BE2C (cell line): ENCODE data around the gene PDCD1LG2. TPM values are rescaled to one million over a fixed set of nuclear protein-coding genes. Genes with fewer than 3 reads are reported as not detected.
"Not testable (repeated sequence)": the region's sequence is repeated elsewhere in the genome, so short reads cannot be mapped to it uniquely, and the experiment has no call there.

Experiments
- DNase-seq: peaks from one replicate; pipeline ENCODE4 v3.0.0-alpha.2; 2020
- H3K27me3 ChIP-seq: fragments of 250-450 bp; sonication (Bioruptor Pico); 2 replicates; pipeline ENCODE4 v1.5.1; 2020; ENCODE audit warnings: mild to moderate bottlenecking
- H3K36me3 ChIP-seq: fragments of 250-450 bp; sonication (Bioruptor Pico); 2 replicates; pipeline ENCODE4 v1.5.1; 2020; ENCODE audit warnings: mild to moderate bottlenecking
- H3K4me1 ChIP-seq: fragments of 250-450 bp; sonication (Bioruptor Pico); 2 replicates; pipeline ENCODE4 v1.5.1; 2020
- H3K4me3 ChIP-seq: 2 replicates; pipeline ENCODE4 v1.5.1; 2011; ENCODE audit warnings: low read depth, low read length
- H3K9me3 ChIP-seq: fragments of 250-450 bp; sonication (Bioruptor Pico); 2 replicates; pipeline ENCODE4 v1.5.1; 2020
- CTCF ChIP-seq: IDR thresholded peaks from 2 replicates; pipeline ENCODE4 v1.5.1; 2012; ENCODE audit warnings: mild to moderate bottlenecking, low read depth, low read length
- polyA plus RNA-seq: library from polyadenylated mRNA; unstranded; fragments of >200 nt; gene quantifications from one replicate; pipeline ENCODE4 v1.2.1, GENCODE V29; 2012; ENCODE audit warnings: low read depth, missing spikeins; ENCODE audit not compliant: insufficient read length, insufficient read depth

PDCD1LG2 gene
- not detected for polyA plus RNA-seq

GRCh38 chr9:5510360-5510931, at the start of gene PDCD1LG2:
Gene PDCD1LG2, plus strand, starts transcription at chr9:5510531. Its CDS starts 12,016 bp downstream, at chr9:5522547.
- Histone ChIP-seq H3K4me1 (peaks cover 11% of the 10 kb centered on the region), H3K4me3 (no peak within 1 kb of the TSS), H3K36me3 (no peaks in the 10 kb centered on the region), H3K9me3 (no peaks in the 10 kb centered on the region), H3K27me3 (no peaks in the 10 kb centered on the region)
- TF ChIP-seq CTCF, result no peak
- peak; percentile 25 for DNase-seq

GRCh38 chr9:5464831-5465330, 45.5 kb upstream of the PDCD1LG2 start:
- H3K4me1 ChIP-seq, H3K4me3 ChIP-seq, H3K27me3 ChIP-seq, H3K36me3 ChIP-seq, DNase-seq, H3K9me3 ChIP-seq: not testable (repeated sequence)

GRCh38 chr9:5466005-5466404, 44.3 kb upstream of the PDCD1LG2 start:
- TF ChIP-seq CTCF, result no peak
- no peak overlapping the region for H3K4me3 ChIP-seq
- DNase-seq, result no peak
- H3K27me3 ChIP-seq, result no peaks in the 10 kb centered on the region
- no peaks in the 10 kb centered on the region for H3K9me3 ChIP-seq
- H3K4me1 ChIP-seq, result no peaks in the 10 kb centered on the region
- H3K36me3 ChIP-seq, result no peaks in the 10 kb centered on the region

- no peaks in the 10 kb centered on the region for H3K36me3 ChIP-seq
- no peak for TF ChIP-seq CTCF
- no peak for DNase-seq
These were observed 43.6 kb upstream of the PDCD1LG2 start for GRCh38 chr9:5466766-5467165.

GRCh38 chr9:5468850-5469249, 41.5 kb upstream of the PDCD1LG2 start:
- no peaks in the 10 kb centered on the region for H3K27me3 ChIP-seq
- TF ChIP-seq CTCF, result no peak
- no peak for DNase-seq

More at GRCh38 chr9:5466766-5467165, 43.6 kb upstream of the PDCD1LG2 start:
- Histone ChIP-seq H3K27me3 (no peaks in the 10 kb centered on the region), H3K9me3 (no peaks in the 10 kb centered on the region), H3K4me3 (no peak overlapping the region), H3K4me1 (no peaks in the 10 kb centered on the region)

GRCh38 chr9:5470122-5470521, 40.2 kb upstream of the PDCD1LG2 start:
- Histone ChIP-seq H3K27me3 (no peaks in the 10 kb centered on the region), H3K4me3 (no peak overlapping the region), H3K4me1 (no peaks in the 10 kb centered on the region), H3K36me3 (no peaks in the 10 kb centered on the region), H3K9me3 (no peaks in the 10 kb centered on the region)
- no peak for TF ChIP-seq CTCF
- no peak for DNase-seq

More at GRCh38 chr9:5468850-5469249, 41.5 kb upstream of the PDCD1LG2 start:
- Histone ChIP-seq H3K4me1 (no peaks in the 10 kb centered on the region), H3K36me3 (no peaks in the 10 kb centered on the region), H3K9me3 (no peaks in the 10 kb centered on the region), H3K4me3 (no peak overlapping the region)

- no peaks in the 10 kb centered on the region for H3K9me3 ChIP-seq
- no peak for DNase-seq
- H3K36me3 ChIP-seq, result no peaks in the 10 kb centered on the region
- TF ChIP-seq CTCF, result no peak
- no peak overlapping the region for H3K4me3 ChIP-seq
- H3K27me3 ChIP-seq, result no peaks in the 10 kb centered on the region
- H3K4me1 ChIP-seq, result no peaks in the 10 kb centered on the region
These were observed 39.5 kb upstream of the PDCD1LG2 start for GRCh38 chr9:5470816-5471215.

GRCh38 chr9:5475611-5476010, 34.7 kb upstream of the PDCD1LG2 start:
- not testable (repeated sequence) for H3K9me3 ChIP-seq, H3K27me3 ChIP-seq

More at GRCh38 chr9:5475611-5476010, 34.7 kb upstream of the PDCD1LG2 start:
- DNase-seq, H3K4me3 ChIP-seq, H3K36me3 ChIP-seq, H3K4me1 ChIP-seq: not testable (repeated sequence)
